Natural killer cell (primary cell): ENCODE data around the gene CACNA2D3. TPM values are rescaled to one million over a fixed set of nuclear protein-coding genes. Genes with fewer than 3 reads are reported as not detected.

Experiments
- ATAC-seq, 3 donors: fragments of 150-1000 bp in 2 of 3; fragments of 200-7000 bp in 1 of 3; cut with Tn5 transposase; 1 replicate in 1 of 3; 2 replicates in 2 of 3; pipeline ENCODE4 v1.10.0; 2021; ENCODE audit warnings: mild to moderate bottlenecking in 2 of 3, moderate library complexity in 2 of 3
- DNase-seq, 2 donors: peaks; one replicate each; pipeline versions ENCODE4 v3.0.0 to v3.0.0-alpha.2; 2013 to 2021; ENCODE audit warnings: mixed read lengths in 1 of 2
- H3K27ac ChIP-seq: one replicate; pipeline ENCODE4 v1.5.1; 2013; ENCODE audit warnings: mild to moderate bottlenecking, low read length
- H3K27me3 ChIP-seq: one replicate; pipeline ENCODE4 v1.6.1; 2013; ENCODE audit warnings: low read length; ENCODE audit not compliant: control insufficient read depth, insufficient read depth
- H3K36me3 ChIP-seq: one replicate; pipeline ENCODE4 v1.6.1; 2013; ENCODE audit warnings: low read length; ENCODE audit not compliant: control insufficient read depth, insufficient read depth
- H3K4me1 ChIP-seq: one replicate; pipeline ENCODE4 v1.6.1; 2013; ENCODE audit warnings: low read length; ENCODE audit not compliant: control insufficient read depth, insufficient read depth
- H3K4me3 ChIP-seq: one replicate; pipeline ENCODE4 v1.5.1; 2013; ENCODE audit warnings: low read length
- H3K9me3 ChIP-seq: one replicate; pipeline ENCODE4 v1.6.1; 2013; ENCODE audit warnings: low read length; ENCODE audit not compliant: control insufficient read depth, insufficient read depth
- H3K27ac Mint-ChIP-seq, 2 donors: one replicate each; pipeline ENCODE4 v1.8.0; 2022; ENCODE audit warnings: mild to moderate bottlenecking in 2 of 2, mixed read lengths in 2 of 2, moderate library complexity in 1 of 2
- H3K27me3 Mint-ChIP-seq, 2 donors: one replicate each; pipeline ENCODE4 v1.8.0; 2022; ENCODE audit warnings: low read depth in 2 of 2, mixed read lengths in 2 of 2
- H3K36me3 Mint-ChIP-seq: one replicate; pipeline ENCODE4 v1.8.0; 2022; ENCODE audit warnings: mixed read lengths
- H3K4me1 Mint-ChIP-seq, 2 donors: one replicate each; pipeline ENCODE4 v1.8.0; 2022; ENCODE audit warnings: mixed read lengths in 2 of 2
- H3K4me3 Mint-ChIP-seq: one replicate; pipeline ENCODE4 v1.8.0; 2022; ENCODE audit warnings: mild to moderate bottlenecking, moderate library complexity, mixed read lengths
- H3K9me3 Mint-ChIP-seq, 2 donors: one replicate each; pipeline ENCODE4 v1.8.0; 2022; ENCODE audit warnings: mixed read lengths in 2 of 2
- WGBS: methylation state at CpG from one replicate; pipeline ENCODE4 v1.1.7; 2013; ENCODE audit warnings: missing lambda C conversion rate; ENCODE audit not compliant: insufficient coverage; 5-methylcytosine and 5-hydroxymethylcytosine counted together
- intact Hi-C: fragments of 100-400 bp; cut with micrococcal nuclease; formaldehyde crosslinking; loops from one replicate; pipeline ENCODE4 v1.14.2; 2022
- total RNA-seq, 4 donors: library from RNA; stranded (reverse); fragments of 120-200 nt in 1 of 4; gene quantifications; one replicate each; pipeline versions ENCODE4 v1.2.3 to v1.2.4, GENCODE V29; 2013 to 2022
- TF ChIP-seq, protein P1 (sequence below): fragments of 200-600 bp; IDR thresholded peaks from one replicate; pipeline ENCODE4 v1.8.0; 2022; ENCODE audit warnings: antibody characterized with exemption

The CACNA2D3 gene
- total RNA-seq, 3 donors from 2014 or later (not counting 1 experiment from before 2014, with no cell fraction given), result 0.49 TPM; not detected in 2

DNA sequence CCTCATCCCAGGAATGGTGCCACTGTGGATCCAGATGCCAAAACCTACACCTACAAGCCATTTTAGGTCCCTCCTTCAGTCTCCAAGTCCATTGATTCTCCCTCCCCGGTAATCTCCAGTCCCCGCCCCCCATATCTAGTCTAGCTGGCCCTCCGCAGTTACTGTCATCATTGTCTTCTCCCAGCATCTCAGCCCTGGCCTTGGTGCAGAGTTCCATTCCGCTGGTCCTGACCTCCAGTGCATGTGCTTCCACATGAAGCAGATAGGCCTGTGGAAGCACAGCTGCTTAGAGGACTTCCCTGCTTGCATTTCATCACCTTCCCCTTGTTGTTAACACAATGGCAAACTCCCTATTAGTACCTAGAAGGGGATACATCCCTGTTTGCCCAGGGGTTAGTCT, 473.7 kb downstream of the CACNA2D3 start:
- 77% methylated on average over 4 of the region's 4 CpGs for WGBS
- no peak overlapping the region for H3K27ac ChIP-seq
- Mint-ChIP-seq H3K27me3 (no peaks in the 10 kb centered on the region), H3K4me1 (no peaks in the 10 kb centered on the region), H3K9me3 (peaks cover 7% of the 10 kb centered on the region in 2 donors), H3K4me3 (no peak overlapping the region), H3K36me3 (no peaks in the 10 kb centered on the region), H3K27ac (no peak overlapping the region)
- TF ChIP-seq, protein P1, sequence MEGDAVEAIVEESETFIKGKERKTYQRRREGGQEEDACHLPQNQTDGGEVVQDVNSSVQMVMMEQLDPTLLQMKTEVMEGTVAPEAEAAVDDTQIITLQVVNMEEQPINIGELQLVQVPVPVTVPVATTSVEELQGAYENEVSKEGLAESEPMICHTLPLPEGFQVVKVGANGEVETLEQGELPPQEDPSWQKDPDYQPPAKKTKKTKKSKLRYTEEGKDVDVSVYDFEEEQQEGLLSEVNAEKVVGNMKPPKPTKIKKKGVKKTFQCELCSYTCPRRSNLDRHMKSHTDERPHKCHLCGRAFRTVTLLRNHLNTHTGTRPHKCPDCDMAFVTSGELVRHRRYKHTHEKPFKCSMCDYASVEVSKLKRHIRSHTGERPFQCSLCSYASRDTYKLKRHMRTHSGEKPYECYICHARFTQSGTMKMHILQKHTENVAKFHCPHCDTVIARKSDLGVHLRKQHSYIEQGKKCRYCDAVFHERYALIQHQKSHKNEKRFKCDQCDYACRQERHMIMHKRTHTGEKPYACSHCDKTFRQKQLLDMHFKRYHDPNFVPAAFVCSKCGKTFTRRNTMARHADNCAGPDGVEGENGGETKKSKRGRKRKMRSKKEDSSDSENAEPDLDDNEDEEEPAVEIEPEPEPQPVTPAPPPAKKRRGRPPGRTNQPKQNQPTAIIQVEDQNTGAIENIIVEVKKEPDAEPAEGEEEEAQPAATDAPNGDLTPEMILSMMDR, result no peak
- no peaks in the 10 kb centered on the region for H3K9me3 ChIP-seq
- H3K4me3 ChIP-seq, result no peak overlapping the region
- no peaks in the 10 kb centered on the region for H3K36me3 ChIP-seq
- intact Hi-C loops, result no loop called here
- no peaks in the 10 kb centered on the region for H3K27me3 ChIP-seq
- H3K4me1 ChIP-seq, result no peaks in the 10 kb centered on the region
- DNase-seq (no peak), ATAC-seq (no peak)

DNA sequence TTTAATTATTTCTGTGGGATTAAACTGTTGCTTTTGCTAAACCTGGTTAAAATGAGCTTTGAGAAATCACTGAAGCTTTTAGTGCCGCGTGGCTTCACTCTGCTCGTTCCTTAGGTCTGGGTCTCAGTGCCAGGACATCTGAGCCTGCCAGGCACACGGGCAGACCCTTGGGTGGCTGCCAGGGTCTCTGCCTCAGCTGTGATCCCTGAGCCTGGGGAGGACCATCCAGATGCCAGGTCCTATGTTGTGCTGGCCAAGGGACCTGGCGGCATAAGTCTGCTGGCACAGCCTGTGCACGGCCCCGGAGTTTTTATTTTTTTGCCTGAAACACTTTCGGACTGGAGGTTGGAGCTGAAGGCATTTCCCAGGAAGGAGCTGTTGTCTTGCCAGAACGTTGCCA, 477.4 kb downstream of the CACNA2D3 start:
- no peaks in the 10 kb centered on the region for H3K4me1 ChIP-seq
- no peak overlapping the region for H3K27ac ChIP-seq
- intact Hi-C loops, result no loop called here
- no peaks in the 10 kb centered on the region for H3K36me3 Mint-ChIP-seq
- no peaks in the 10 kb centered on the region for H3K9me3 ChIP-seq
- no peaks in the 10 kb centered on the region for H3K27me3 ChIP-seq
- H3K27ac Mint-ChIP-seq, result no peak overlapping the region
- H3K36me3 ChIP-seq, result no peaks in the 10 kb centered on the region
- H3K4me1 Mint-ChIP-seq, result no peaks in the 10 kb centered on the region
- H3K4me3 Mint-ChIP-seq, result no peak overlapping the region
- no peaks in the 10 kb centered on the region for H3K27me3 Mint-ChIP-seq
- H3K9me3 Mint-ChIP-seq, result peaks cover 7% of the 10 kb centered on the region in 2 donors
- TF ChIP-seq, protein P1, result no peak
- no peak for DNase-seq
- H3K4me3 ChIP-seq, result no peak overlapping the region
- 78% methylated on average over 9 of the region's 9 CpGs for WGBS
- ATAC-seq, result no peak

DNA sequence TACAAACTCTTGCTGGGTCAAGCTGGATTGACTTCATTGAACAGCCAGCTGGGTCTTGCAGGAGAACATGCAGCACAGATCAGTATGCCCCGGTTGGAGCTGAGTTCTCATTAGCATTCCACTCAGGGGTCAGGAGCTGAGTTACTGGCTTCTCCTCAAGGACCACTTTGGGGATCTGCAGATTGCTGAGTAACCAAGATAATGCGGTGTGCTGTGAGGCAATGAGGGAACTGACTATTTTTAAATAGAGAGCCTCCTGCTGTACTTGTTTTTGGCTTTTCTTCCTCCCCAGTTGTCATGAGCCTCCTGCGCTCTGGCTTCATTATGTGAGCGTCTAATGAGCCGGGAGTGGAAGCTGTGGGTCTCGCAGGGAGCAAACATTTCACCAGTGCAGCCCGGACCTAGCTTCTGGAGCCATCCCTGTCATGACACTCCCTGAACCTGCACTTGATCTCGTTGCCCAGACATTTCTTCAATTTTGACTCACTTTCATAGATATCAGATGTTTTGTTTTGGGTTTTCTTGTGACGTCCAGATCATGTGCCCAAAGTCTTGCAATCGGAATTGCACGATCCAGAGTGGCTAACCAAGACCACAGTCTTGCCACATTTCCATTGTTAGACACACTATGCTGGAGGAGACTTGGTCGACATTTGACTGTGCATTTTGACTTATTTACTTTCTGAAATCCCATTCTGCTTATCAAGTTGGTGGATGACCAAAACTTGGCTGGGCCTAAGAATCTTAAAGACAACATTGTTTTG, 478.3 kb downstream of the CACNA2D3 start:
- DNase-seq (no peak), ATAC-seq (no peak)
- Mint-ChIP-seq H3K27ac (no peak overlapping the region), H3K4me1 (no peaks in the 10 kb centered on the region), H3K4me3 (no peak overlapping the region), H3K27me3 (no peaks in the 10 kb centered on the region), H3K9me3 (peaks cover 5 to 7% of the 10 kb centered on the region in 2 donors), H3K36me3 (no peaks in the 10 kb centered on the region)
- WGBS, result 79% methylated on average over 12 of the region's 12 CpGs
- TF ChIP-seq, protein P1, result no peak
- Histone ChIP-seq H3K36me3 (no peaks in the 10 kb centered on the region), H3K9me3 (no peaks in the 10 kb centered on the region), H3K27me3 (no peaks in the 10 kb centered on the region), H3K4me1 (no peaks in the 10 kb centered on the region), H3K27ac (no peak overlapping the region), H3K4me3 (no peak overlapping the region)
- intact Hi-C loops, result no loop called here

DNA sequence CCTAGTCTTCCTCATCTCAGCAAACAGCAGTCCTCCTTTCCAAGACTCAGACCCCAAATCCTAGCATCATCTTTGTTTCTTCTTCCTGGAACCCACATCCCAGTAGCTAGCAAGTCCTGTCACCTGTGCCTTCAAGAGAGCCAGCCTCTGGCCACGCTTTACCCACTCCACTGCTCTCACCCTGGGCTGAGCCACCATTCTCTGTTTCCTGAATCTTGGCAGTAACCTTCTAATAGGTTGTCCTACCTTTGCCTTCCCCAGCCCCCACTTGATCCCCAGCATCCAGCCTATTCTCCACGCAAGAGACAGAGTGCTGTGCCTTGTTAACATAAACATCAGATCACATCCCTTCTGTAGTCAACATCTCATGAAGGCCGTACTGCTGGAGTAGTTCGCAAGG, 482.1 kb downstream of the CACNA2D3 start:
- no peak for DNase-seq
- whole genome bisulfite sequencing, result 85% methylated on average over 4 of the region's 4 CpGs
- Mint-ChIP-seq H3K4me3 (no peak overlapping the region), H3K27ac (no peak overlapping the region), H3K36me3 (no peaks in the 10 kb centered on the region), H3K27me3 (no peaks in the 10 kb centered on the region), H3K4me1 (no peaks in the 10 kb centered on the region), H3K9me3 (peaks cover 3 to 6% of the 10 kb centered on the region in 2 donors)
- ATAC-seq, result no peak
- Histone ChIP-seq H3K27ac (no peak overlapping the region), H3K4me3 (no peak overlapping the region), H3K9me3 (no peaks in the 10 kb centered on the region), H3K4me1 (no peaks in the 10 kb centered on the region), H3K27me3 (no peaks in the 10 kb centered on the region), H3K36me3 (no peaks in the 10 kb centered on the region)
- intact Hi-C loops, result no loop called here
- TF ChIP-seq, protein P1, result no peak
